GM23338 (cell line): ENCODE results near the gene RNF19B. TPM values are rescaled to one million over a fixed set of nuclear protein-coding genes. Genes with fewer than 3 reads are reported as not detected.

Experiments
- ATAC-seq: fragments of 200-7000 bp; cut with Tn5 transposase; 3 replicates; pipeline ENCODE4 v1.9.1; 2020
- DNase-seq: peaks from one replicate; pipeline ENCODE4 v3.0.0-alpha.2; 2015; ENCODE audit warnings: low spot score
- H2AFZ ChIP-seq: fragments of 200-600 bp; sonication (generic); 2 replicates; pipeline ENCODE4 v1.8.0; 2016; ENCODE audit warnings: antibody characterized with exemption, mild to moderate bottlenecking, moderate library complexity
- H3F3A ChIP-seq: fragments of 200-600 bp; sonication (generic); replicated peaks from 2 replicates; pipeline ENCODE4 v1.8.0; 2017; ENCODE audit warnings: antibody characterized with exemption, mixed run types, low read depth
- H3K27ac ChIP-seq: fragments of 200-600 bp; sonication (generic); 2 replicates; pipeline ENCODE4 v1.6.1; 2016; ENCODE audit warnings: low read depth
- H3K27me3 ChIP-seq: fragments of 200-600 bp; sonication (generic); 2 replicates; pipeline ENCODE4 v1.8.0; 2016; ENCODE audit warnings: mild to moderate bottlenecking, mixed run types, moderate library complexity; ENCODE audit not compliant: insufficient read depth
- H3K36me3 ChIP-seq: fragments of 200-600 bp; sonication (generic); 2 replicates; pipeline ENCODE4 v1.8.0; 2016; ENCODE audit warnings: mild to moderate bottlenecking; ENCODE audit not compliant: insufficient read depth
- H3K4me1 ChIP-seq: fragments of 200-600 bp; sonication (generic); 2 replicates; pipeline ENCODE4 v1.8.0; 2016; ENCODE audit warnings: mild to moderate bottlenecking, moderate library complexity; ENCODE audit not compliant: insufficient read depth
- H3K4me2 ChIP-seq: fragments of 200-600 bp; sonication (generic); 2 replicates; pipeline ENCODE4 v1.7.1; 2017; ENCODE audit warnings: mixed run types
- H3K4me3 ChIP-seq: fragments of 200-600 bp; sonication (generic); 2 replicates; pipeline ENCODE4 v1.6.1; 2016; ENCODE audit warnings: mixed run types
- H3K79me2 ChIP-seq: fragments of 200-600 bp; sonication (generic); replicated peaks from 2 replicates; pipeline ENCODE4 v1.8.0; 2017; ENCODE audit warnings: mild to moderate bottlenecking; ENCODE audit not compliant: insufficient read depth
- H3K9me2 ChIP-seq: fragments of 200-600 bp; sonication (generic); 2 replicates; pipeline ENCODE4 v1.8.0; 2017; ENCODE audit not compliant: insufficient read depth
- H4K20me1 ChIP-seq: fragments of 200-600 bp; sonication (generic); replicated peaks from 2 replicates; pipeline ENCODE4 v1.8.0; 2017; ENCODE audit warnings: mild to moderate bottlenecking; ENCODE audit not compliant: insufficient read depth
- H3K27ac Mint-ChIP-seq: 2 replicates; pipeline ENCODE4 v1.8.0; 2020; ENCODE audit warnings: inconsistent platforms, mild to moderate bottlenecking, moderate library complexity, mixed read lengths
- H3K27me3 Mint-ChIP-seq: 3 replicates; pipeline ENCODE4 v1.8.0; 2022; ENCODE audit warnings: low read depth, mild to moderate bottlenecking, moderate library complexity, mixed read lengths, inconsistent platforms; ENCODE audit not compliant: insufficient read depth, poor library complexity
- H3K36me3 Mint-ChIP-seq: 3 replicates; pipeline ENCODE4 v1.8.0; 2021; ENCODE audit warnings: low read depth, mild to moderate bottlenecking, inconsistent platforms, moderate library complexity, mixed read lengths
- H3K4me1 Mint-ChIP-seq: 3 replicates; pipeline ENCODE4 v1.8.0; 2020; ENCODE audit warnings: mild to moderate bottlenecking, inconsistent platforms, mixed read lengths
- H3K4me3 Mint-ChIP-seq: 3 replicates; pipeline ENCODE4 v1.8.0; 2021; ENCODE audit warnings: moderate library complexity, mild to moderate bottlenecking, inconsistent platforms, mixed read lengths
- H3K9me3 Mint-ChIP-seq: 3 replicates; pipeline ENCODE4 v1.8.0; 2020; ENCODE audit warnings: moderate library complexity, mild to moderate bottlenecking, inconsistent platforms, mixed read lengths
- EZH2 ChIP-seq: fragments of 200-600 bp; sonication (generic); IDR thresholded peaks from one replicate; pipeline ENCODE4 v1.8.0; 2017; ENCODE audit warnings: antibody characterized with exemption, mild to moderate bottlenecking, low read depth; ENCODE audit not compliant: unreplicated experiment
- EZH2phosphoT487 ChIP-seq: fragments of 200-600 bp; sonication (generic); IDR thresholded peaks from one replicate; pipeline ENCODE4 v1.8.1; 2018; ENCODE audit warnings: antibody characterized with exemption; ENCODE audit not compliant: unreplicated experiment
- NANOG ChIP-seq: IDR thresholded peaks from 2 replicates; pipeline ENCODE4 v1.6.1; 2016; ENCODE audit warnings: antibody characterized with exemption, borderline replicate concordance
- POLR2AphosphoS5 ChIP-seq: IDR thresholded peaks from 2 replicates; pipeline ENCODE4 v1.6.1; 2016; ENCODE audit warnings: antibody characterized with exemption, low read depth
- STAT1 ChIP-seq: IDR thresholded peaks from one replicate; pipeline ENCODE4 v1.6.1; 2016; ENCODE audit warnings: antibody characterized with exemption; ENCODE audit not compliant: unreplicated experiment
- ZNF331 ChIP-seq: fragments of 250-450 bp; sonication (Bioruptor Pico); IDR thresholded peaks from 2 replicates; pipeline ENCODE4 v1.5.0; 2020; ENCODE audit warnings: low read depth, mild to moderate bottlenecking, moderate library complexity
- polyA plus RNA-seq: library from polyadenylated mRNA; unstranded; fragments of >200 nt; fragmentation: Nextera tagmentation; extraction: Ambion mirVana; gene quantifications from 2 replicates; pipeline ENCODE4 v1.2.1, GENCODE V29; 2016
- total RNA-seq: library from RNA; depleted of rRNA; stranded (reverse); fragments of >200 nt; shearing (Covaris generic); gene quantifications from 2 replicates; pipeline ENCODE4 v1.2.3, GENCODE V29; 2014
- TF ChIP-seq, protein P1 (sequence below): IDR thresholded peaks from one replicate; pipeline ENCODE4 v1.6.1; 2018; ENCODE audit warnings: antibody characterized with exemption; ENCODE audit not compliant: unreplicated experiment
- TF ChIP-seq, protein P2 (sequence below): IDR thresholded peaks from 2 replicates; pipeline ENCODE4 v1.6.1; 2016; ENCODE audit warnings: antibody characterized with exemption
- TF ChIP-seq, protein P3 (sequence below): fragments of 250-450 bp; sonication (Bioruptor Pico); IDR thresholded peaks from 2 replicates; pipeline ENCODE4 v1.5.0; 2020; ENCODE audit warnings: mild to moderate bottlenecking, moderate library complexity

The RNF19B gene
- total and polyA plus RNA-seq, 2 experiments from 2014 or later = 2.9 to 11.9 TPM

DNA sequence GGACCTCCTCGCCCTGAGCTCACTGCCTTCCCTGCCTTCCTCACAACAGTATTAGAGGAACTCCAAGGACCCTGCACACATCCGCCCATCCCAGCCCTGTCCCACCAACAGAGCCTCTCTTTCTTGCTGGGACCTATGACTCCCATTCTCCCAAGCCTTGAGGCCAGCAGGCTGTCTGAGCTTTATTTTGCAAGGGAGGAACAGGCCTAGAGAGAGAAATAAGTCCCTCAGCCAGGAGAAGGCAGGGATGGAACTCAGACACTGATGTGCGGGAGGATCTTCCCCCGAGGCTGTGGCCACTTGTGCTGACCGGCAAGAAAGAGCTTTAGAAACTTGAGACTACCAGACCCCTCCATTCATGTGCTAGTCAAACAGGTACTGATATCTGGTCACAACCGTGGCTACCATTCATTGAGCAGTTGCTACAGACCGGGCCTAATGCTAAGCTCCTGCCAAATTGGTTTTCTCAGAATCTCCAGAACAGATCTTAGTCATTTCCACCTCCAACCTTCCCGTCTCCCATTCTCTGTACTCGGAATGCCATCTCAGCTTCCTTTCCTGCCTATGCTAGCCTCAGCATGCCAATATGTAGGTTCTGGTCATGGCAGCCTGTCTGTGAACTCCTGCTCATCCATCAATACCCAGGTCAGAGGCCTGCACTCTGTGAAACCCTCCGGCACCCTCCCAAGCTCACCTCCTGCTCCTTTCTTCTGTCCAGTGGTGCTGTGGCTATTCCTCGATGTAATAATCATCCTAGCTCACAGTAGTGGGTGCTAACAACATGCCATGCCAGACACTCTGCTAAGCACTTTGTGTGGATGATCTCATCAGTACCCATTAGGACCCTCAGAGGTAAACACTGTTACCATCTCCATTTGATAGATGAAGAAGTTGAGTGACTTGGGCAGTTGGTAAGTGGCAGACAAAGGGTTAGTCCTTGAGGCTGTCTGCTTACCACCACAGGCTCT, 67.2 kb downstream of the RNF19B start:
- Histone ChIP-seq H3F3A (peaks cover 3% of the 10 kb centered on the region; the same call in 1 of the 2 replicates), H3K36me3 (no peaks in the 10 kb centered on the region), H3K27ac (no peak overlapping the region), H3K4me2 (no peak overlapping the region), H4K20me1 (no peaks in the 10 kb centered on the region), H2AFZ (no peak overlapping the region), H3K27me3 (peaks cover 43% of the 10 kb centered on the region), H3K4me1 (peaks cover 18% of the 10 kb centered on the region; the same call in 1 of the 2 replicates), H3K9me2 (no peaks in the 10 kb centered on the region), H3K4me3 (no peak overlapping the region), H3K79me2 (no peaks in the 10 kb centered on the region)
- peaks cover 13% of the 10 kb centered on the region for H3K4me1 Mint-ChIP-seq
- H3K9me3 Mint-ChIP-seq = no peaks in the 10 kb centered on the region; the same call in 2 of the 3 replicates
- TF ChIP-seq, protein P1, sequence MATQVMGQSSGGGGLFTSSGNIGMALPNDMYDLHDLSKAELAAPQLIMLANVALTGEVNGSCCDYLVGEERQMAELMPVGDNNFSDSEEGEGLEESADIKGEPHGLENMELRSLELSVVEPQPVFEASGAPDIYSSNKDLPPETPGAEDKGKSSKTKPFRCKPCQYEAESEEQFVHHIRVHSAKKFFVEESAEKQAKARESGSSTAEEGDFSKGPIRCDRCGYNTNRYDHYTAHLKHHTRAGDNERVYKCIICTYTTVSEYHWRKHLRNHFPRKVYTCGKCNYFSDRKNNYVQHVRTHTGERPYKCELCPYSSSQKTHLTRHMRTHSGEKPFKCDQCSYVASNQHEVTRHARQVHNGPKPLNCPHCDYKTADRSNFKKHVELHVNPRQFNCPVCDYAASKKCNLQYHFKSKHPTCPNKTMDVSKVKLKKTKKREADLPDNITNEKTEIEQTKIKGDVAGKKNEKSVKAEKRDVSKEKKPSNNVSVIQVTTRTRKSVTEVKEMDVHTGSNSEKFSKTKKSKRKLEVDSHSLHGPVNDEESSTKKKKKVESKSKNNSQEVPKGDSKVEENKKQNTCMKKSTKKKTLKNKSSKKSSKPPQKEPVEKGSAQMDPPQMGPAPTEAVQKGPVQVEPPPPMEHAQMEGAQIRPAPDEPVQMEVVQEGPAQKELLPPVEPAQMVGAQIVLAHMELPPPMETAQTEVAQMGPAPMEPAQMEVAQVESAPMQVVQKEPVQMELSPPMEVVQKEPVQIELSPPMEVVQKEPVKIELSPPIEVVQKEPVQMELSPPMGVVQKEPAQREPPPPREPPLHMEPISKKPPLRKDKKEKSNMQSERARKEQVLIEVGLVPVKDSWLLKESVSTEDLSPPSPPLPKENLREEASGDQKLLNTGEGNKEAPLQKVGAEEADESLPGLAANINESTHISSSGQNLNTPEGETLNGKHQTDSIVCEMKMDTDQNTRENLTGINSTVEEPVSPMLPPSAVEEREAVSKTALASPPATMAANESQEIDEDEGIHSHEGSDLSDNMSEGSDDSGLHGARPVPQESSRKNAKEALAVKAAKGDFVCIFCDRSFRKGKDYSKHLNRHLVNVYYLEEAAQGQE = no peak
- TF ChIP-seq STAT1 = no peak
- TF ChIP-seq, protein P2, sequence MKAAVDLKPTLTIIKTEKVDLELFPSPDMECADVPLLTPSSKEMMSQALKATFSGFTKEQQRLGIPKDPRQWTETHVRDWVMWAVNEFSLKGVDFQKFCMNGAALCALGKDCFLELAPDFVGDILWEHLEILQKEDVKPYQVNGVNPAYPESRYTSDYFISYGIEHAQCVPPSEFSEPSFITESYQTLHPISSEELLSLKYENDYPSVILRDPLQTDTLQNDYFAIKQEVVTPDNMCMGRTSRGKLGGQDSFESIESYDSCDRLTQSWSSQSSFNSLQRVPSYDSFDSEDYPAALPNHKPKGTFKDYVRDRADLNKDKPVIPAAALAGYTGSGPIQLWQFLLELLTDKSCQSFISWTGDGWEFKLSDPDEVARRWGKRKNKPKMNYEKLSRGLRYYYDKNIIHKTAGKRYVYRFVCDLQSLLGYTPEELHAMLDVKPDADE = no peak
- TF ChIP-seq, protein P3, sequence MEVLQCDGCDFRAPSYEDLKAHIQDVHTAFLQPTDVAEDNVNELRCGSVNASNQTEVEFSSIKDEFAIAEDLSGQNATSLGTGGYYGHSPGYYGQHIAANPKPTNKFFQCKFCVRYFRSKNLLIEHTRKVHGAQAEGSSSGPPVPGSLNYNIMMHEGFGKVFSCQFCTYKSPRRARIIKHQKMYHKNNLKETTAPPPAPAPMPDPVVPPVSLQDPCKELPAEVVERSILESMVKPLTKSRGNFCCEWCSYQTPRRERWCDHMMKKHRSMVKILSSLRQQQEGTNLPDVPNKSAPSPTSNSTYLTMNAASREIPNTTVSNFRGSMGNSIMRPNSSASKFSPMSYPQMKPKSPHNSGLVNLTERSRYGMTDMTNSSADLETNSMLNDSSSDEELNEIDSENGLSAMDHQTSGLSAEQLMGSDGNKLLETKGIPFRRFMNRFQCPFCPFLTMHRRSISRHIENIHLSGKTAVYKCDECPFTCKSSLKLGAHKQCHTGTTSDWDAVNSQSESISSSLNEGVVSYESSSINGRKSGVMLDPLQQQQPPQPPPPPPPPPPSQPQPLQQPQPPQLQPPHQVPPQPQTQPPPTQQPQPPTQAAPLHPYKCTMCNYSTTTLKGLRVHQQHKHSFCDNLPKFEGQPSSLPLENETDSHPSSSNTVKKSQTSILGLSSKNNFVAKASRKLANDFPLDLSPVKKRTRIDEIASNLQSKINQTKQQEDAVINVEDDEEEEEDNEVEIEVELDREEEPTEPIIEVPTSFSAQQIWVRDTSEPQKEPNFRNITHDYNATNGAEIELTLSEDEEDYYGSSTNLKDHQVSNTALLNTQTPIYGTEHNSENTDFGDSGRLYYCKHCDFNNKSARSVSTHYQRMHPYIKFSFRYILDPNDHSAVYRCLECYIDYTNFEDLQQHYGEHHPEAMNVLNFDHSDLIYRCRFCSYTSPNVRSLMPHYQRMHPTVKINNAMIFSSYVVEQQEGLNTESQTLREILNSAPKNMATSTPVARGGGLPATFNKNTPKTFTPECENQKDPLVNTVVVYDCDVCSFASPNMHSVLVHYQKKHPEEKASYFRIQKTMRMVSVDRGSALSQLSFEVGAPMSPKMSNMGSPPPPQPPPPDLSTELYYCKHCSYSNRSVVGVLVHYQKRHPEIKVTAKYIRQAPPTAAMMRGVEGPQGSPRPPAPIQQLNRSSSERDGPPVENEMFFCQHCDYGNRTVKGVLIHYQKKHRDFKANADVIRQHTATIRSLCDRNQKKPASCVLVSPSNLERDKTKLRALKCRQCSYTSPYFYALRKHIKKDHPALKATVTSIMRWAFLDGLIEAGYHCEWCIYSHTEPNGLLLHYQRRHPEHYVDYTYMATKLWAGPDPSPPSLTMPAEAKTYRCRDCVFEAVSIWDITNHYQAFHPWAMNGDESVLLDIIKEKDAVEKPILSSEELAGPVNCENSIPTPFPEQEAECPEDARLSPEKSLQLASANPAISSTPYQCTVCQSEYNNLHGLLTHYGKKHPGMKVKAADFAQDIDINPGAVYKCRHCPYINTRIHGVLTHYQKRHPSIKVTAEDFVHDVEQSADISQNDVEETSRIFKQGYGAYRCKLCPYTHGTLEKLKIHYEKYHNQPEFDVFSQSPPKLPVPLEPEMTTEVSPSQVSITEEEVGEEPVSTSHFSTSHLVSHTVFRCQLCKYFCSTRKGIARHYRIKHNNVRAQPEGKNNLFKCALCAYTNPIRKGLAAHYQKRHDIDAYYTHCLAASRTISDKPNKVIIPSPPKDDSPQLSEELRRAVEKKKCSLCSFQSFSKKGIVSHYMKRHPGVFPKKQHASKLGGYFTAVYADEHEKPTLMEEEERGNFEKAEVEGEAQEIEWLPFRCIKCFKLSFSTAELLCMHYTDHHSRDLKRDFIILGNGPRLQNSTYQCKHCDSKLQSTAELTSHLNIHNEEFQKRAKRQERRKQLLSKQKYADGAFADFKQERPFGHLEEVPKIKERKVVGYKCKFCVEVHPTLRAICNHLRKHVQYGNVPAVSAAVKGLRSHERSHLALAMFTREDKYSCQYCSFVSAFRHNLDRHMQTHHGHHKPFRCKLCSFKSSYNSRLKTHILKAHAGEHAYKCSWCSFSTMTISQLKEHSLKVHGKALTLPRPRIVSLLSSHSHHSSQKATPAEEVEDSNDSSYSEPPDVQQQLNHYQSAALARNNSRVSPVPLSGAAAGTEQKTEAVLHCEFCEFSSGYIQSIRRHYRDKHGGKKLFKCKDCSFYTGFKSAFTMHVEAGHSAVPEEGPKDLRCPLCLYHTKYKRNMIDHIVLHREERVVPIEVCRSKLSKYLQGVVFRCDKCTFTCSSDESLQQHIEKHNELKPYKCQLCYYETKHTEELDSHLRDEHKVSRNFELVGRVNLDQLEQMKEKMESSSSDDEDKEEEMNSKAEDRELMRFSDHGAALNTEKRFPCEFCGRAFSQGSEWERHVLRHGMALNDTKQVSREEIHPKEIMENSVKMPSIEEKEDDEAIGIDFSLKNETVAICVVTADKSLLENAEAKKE (CRISPR knock-in tag) = no peak
- no peak for TF ChIP-seq EZH2phosphoT487
- TF ChIP-seq NANOG = no peak
- TF ChIP-seq POLR2AphosphoS5 = no peak
- TF ChIP-seq ZNF331 = no peak
- TF ChIP-seq EZH2 = no peak
- no peak overlapping the region for H3K27ac Mint-ChIP-seq
- DNase-seq = no peak
- H3K36me3 Mint-ChIP-seq = peaks cover 3% of the 10 kb centered on the region; the same call in 1 of the 3 replicates
- ATAC-seq = no peak
- H3K27me3 Mint-ChIP-seq = peaks cover 43% of the 10 kb centered on the region
- H3K4me3 Mint-ChIP-seq = no peak overlapping the region
